ENCODE measurements around the gene SGPP2. TPM values are rescaled to one million over a fixed set of nuclear protein-coding genes. Genes with fewer than 3 reads are reported as not detected.

Gene SGPP2
- total RNA-seq, 2 donors from 2014 or later = 2.1 to 13.0 TPM

GRCh38 chr2:222391743-222392285 lies 32.5 kb upstream of the SGPP2 start:
- no peaks in the 10 kb centered on the region for H3K9me3 ChIP-seq
- no peak overlapping the region for H3K27ac ChIP-seq
- no peaks in the 10 kb centered on the region for H3K4me1 ChIP-seq
- H3K36me3 ChIP-seq = no peaks in the 10 kb centered on the region
- H3K27me3 ChIP-seq = no peaks in the 10 kb centered on the region
- no peak for DNase-seq (ENCODE audit: low spot score)
- no peak for TF ChIP-seq CTCF (IDR thresholded peaks at IDR 0.05)
- H3K4me3 ChIP-seq = no peak overlapping the region

GRCh38 chr2:222393733-222394267 lies 30.5 kb upstream of the SGPP2 start:
- DNase-seq (ENCODE audit: low spot score) = no peak
- Histone ChIP-seq H3K9me3 (no peaks in the 10 kb centered on the region), H3K36me3 (no peaks in the 10 kb centered on the region), H3K4me1 (peaks cover 0 to 6% of the 10 kb centered on the region in 2 donors), H3K4me3 (no peak overlapping the region), H3K27me3 (no peaks in the 10 kb centered on the region), H3K27ac (no peak overlapping the region)
- TF ChIP-seq CTCF (IDR thresholded peaks at IDR 0.05) = no peak

- Histone ChIP-seq H3K9me3 (no peaks in the 10 kb centered on the region), H3K4me3 (no peak overlapping the region), H3K27ac (peak overlapping the region; percentile 37 to 57), H3K27me3 (no peaks in the 10 kb centered on the region), H3K36me3 (no peaks in the 10 kb centered on the region), H3K4me1 (peaks cover 0 to 14% of the 10 kb centered on the region in 2 donors)
- TF ChIP-seq CTCF (IDR thresholded peaks at IDR 0.05) = no peak
- no peak for DNase-seq (ENCODE audit: low spot score)
Measured at GRCh38 chr2:222398446-222398885, 25.9 kb upstream of the SGPP2 start.

GRCh38 chr2:222399038-222399783 lies 25.1 kb upstream of the SGPP2 start:
- DNase-seq (ENCODE audit: low spot score) = no peak
- no peak for TF ChIP-seq CTCF (IDR thresholded peaks at IDR 0.05)
- H3K36me3 ChIP-seq = no peaks in the 10 kb centered on the region
- no peak overlapping the region for H3K4me3 ChIP-seq
- H3K9me3 ChIP-seq = no peaks in the 10 kb centered on the region
- H3K27ac ChIP-seq = peak overlapping the region; percentile 37 to 57
- H3K4me1 ChIP-seq = peaks cover 0 to 14% of the 10 kb centered on the region in 2 donors
- H3K27me3 ChIP-seq = no peaks in the 10 kb centered on the region

- no peak for DNase-seq (ENCODE audit: low spot score)
- Histone ChIP-seq H3K4me3 (no peak overlapping the region), H3K36me3 (no peaks in the 10 kb centered on the region), H3K27me3 (no peaks in the 10 kb centered on the region), H3K9me3 (no peaks in the 10 kb centered on the region), H3K27ac (no peak overlapping the region), H3K4me1 (peaks cover 0 to 6% of the 10 kb centered on the region in 2 donors)
- TF ChIP-seq CTCF (IDR thresholded peaks at IDR 0.05) = no peak
Measured at GRCh38 chr2:222404151-222404905, 20.0 kb upstream of the SGPP2 start.
